ENCODE measurements around the gene SLC9A1. TPM values are rescaled to one million over a fixed set of nuclear protein-coding genes. Genes with fewer than 3 reads are reported as not detected.
A peak's percentile ranks its signal among the peaks of the same experiment; 100 is the strongest.

The SLC9A1 gene
- total RNA-seq, 2 donors from 2014 or later, result 63.6 to 99.6 TPM

DNA sequence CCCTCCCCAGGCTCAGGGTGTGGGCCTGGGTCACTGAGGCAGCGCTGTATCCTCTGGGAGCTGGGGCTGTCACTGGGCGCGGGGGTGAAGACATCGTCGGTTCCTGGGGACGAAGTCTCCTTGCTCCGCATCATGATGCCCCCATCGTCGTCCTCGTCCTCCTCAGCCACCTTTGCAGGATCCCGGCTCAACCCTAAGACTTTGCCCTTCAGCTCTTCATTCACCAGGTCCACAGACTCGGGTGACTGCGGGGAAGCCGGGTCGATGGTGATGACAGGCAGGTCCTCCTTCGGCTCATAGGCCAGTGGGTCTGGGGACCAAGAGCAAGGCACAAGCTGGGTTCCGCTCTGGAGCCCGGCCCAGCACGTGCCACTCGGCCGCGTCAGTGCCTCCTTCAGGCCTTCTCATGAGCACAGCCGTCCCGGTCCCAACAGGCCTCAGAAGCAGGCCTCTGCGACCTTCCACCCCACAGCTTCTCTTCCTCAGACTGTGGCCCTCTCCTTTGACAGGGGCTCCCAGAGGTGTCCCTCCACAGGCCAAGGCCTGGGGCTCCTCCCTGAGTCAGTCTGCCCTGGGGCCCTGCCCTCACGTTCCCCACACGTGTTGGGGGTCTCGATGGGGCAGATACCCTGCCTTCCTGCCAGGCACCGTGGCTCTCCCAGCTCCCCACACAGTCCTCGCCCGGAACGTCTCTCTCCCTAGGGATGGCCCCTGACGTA is 54.4 kb downstream of the SLC9A1 start:
- TF ChIP-seq CTCF (IDR thresholded peaks at IDR 0.05), result no peak
- H3K9ac ChIP-seq (ENCODE audit: low read depth in 2 of 2, low read length in 2 of 2), result no peak overlapping the region
- no peak overlapping the region for H3K27ac ChIP-seq
- no peaks in the 10 kb centered on the region for H3K27me3 ChIP-seq
- no peaks in the 10 kb centered on the region for H3K36me3 ChIP-seq
- no peak overlapping the region for H3K4me3 ChIP-seq
- intact Hi-C loops (cut with DNase I), result no loop called here
- no peaks in the 10 kb centered on the region for H3K9me3 ChIP-seq
- DNase-seq, result no peak
- H3K4me1 ChIP-seq, result no peaks in the 10 kb centered on the region

- H3K36me3 ChIP-seq, result no peaks in the 10 kb centered on the region
- H3K9me3 ChIP-seq, result no peaks in the 10 kb centered on the region
- peak overlapping the region in 1 of 2 donors; percentile 51 for H3K9ac ChIP-seq (ENCODE audit: low read depth in 2 of 2, low read length in 2 of 2)
- TF ChIP-seq CTCF (IDR thresholded peaks at IDR 0.05), result no peak
- peak overlapping the region; percentile 28 for H3K27ac ChIP-seq
- DNase-seq, result peak; percentile 59
- intact Hi-C loops (cut with DNase I), result no loop called here
- no peaks in the 10 kb centered on the region for H3K4me1 ChIP-seq
- no peaks in the 10 kb centered on the region for H3K27me3 ChIP-seq
- H3K4me3 ChIP-seq, result no peak overlapping the region
Observed at GRCh38 chr1:27099587-27100334, 55.2 kb downstream of the SLC9A1 start.

GRCh38 chr1:27099135-27099586 is 55.8 kb downstream of the SLC9A1 start:
- intact Hi-C loops (cut with DNase I), result no loop called here
- H3K36me3 ChIP-seq, result no peaks in the 10 kb centered on the region
- peak overlapping the region in 1 of 2 donors; percentile 51 for H3K9ac ChIP-seq (ENCODE audit: low read depth in 2 of 2, low read length in 2 of 2)
- no peak for TF ChIP-seq CTCF (IDR thresholded peaks at IDR 0.05)
- H3K27ac ChIP-seq, result peak overlapping the region; percentile 28
- no peaks in the 10 kb centered on the region for H3K9me3 ChIP-seq
- DNase-seq, result peak; percentile 56
- no peaks in the 10 kb centered on the region for H3K4me1 ChIP-seq
- no peak overlapping the region for H3K4me3 ChIP-seq
- no peaks in the 10 kb centered on the region for H3K27me3 ChIP-seq

GRCh38 chr1:27098431-27099134 is 56.3 kb downstream of the SLC9A1 start:
- intact Hi-C loops (cut with DNase I), result no loop called here

More at GRCh38 chr1:27098431-27099134, 56.3 kb downstream of the SLC9A1 start:
- Histone ChIP-seq H3K9me3 (no peaks in the 10 kb centered on the region), H3K36me3 (no peaks in the 10 kb centered on the region), H3K4me3 (no peak overlapping the region), H3K4me1 (no peaks in the 10 kb centered on the region), H3K27me3 (no peaks in the 10 kb centered on the region), H3K9ac (ENCODE audit: low read depth in 2 of 2, low read length in 2 of 2) (peak overlapping the region in 1 of 2 donors; percentile 51), H3K27ac (peak overlapping the region; percentile 28)
- no peak for DNase-seq
- TF ChIP-seq CTCF (IDR thresholded peaks at IDR 0.05), result no peak

All from colonic mucosa (tissue), 4 donors.